HepG2 (cell line): ENCODE measurements around the gene STEAP3. TPM values are rescaled to one million over a fixed set of nuclear protein-coding genes. Genes with fewer than 3 reads are reported as not detected.

ENCODE experiments used
- ATAC-seq: fragments of 200-7000 bp; cut with Tn5 transposase; 3 replicates; pipeline ENCODE4 v1.9.1; 2020; ENCODE audit warnings: mild to moderate bottlenecking, moderate library complexity
- BruUV-seq: library from RNA; stranded (reverse); fragments of 400-500 nt; replicated peaks from 2 replicates; lab custom pipeline; 2021; lab: Mats Ljungman, UMichigan
- CTCF ChIA-PET: fragments of 300-600 bp; formaldehyde crosslinking; extraction: SDS; loops from one replicate; lab custom pipeline; 2021; ENCODE audit warnings: low total read pairs, inconsistent platforms, low intra/inter-chr PET ratio; lab: Yijun Ruan, JAX
- POLR2A ChIA-PET: fragments of 350-600 bp; sonication (Branson Sonifier 250); formaldehyde crosslinking; loops from one replicate; lab custom pipeline; 2020; ENCODE audit warnings: antibody characterized with exemption, inconsistent platforms; lab: Yijun Ruan, JAX
- DNase-seq: peaks from one replicate; pipeline ENCODE4 v3.0.0-alpha.2; 2015; ENCODE audit warnings: low spot score
- FAIRE-seq: peaks from 3 replicates; lab custom pipeline; 2011; peaks lifted over from hg19 to GRCh38; lab: Jason Lieb, UNC
- H2AFZ ChIP-seq: one replicate; pipeline ENCODE4 v1.6.1; 2011; ENCODE audit warnings: low read length, inconsistent platforms
- H3K27ac ChIP-seq: fragments of 300-600 bp; 3 replicates; pipeline ENCODE4 v1.8.0; 2011; ENCODE audit warnings: mixed run types, mild to moderate bottlenecking, mixed read lengths, low read length, inconsistent platforms; ENCODE audit not compliant: insufficient read depth; ENCODE audit errors: extremely low read length
- H3K27me3 ChIP-seq, 2 experiments: fragments of 200-600 bp in 1 of 2; 2 replicates in 1 of 2; 3 replicates in 1 of 2; pipeline versions ENCODE4 v1.6.0 to v1.8.0; 2011; ENCODE audit warnings: low read length in 2 of 2, mild to moderate bottlenecking in 2 of 2, moderate library complexity in 2 of 2, inconsistent platforms in 1 of 2; ENCODE audit not compliant: insufficient read depth in 2 of 2, control insufficient read depth in 1 of 2
- H3K36me3 ChIP-seq, 2 experiments: fragments of 200-600 bp in 1 of 2; replicated peaks in 1 of 2; 2 replicates in 1 of 2; 3 replicates in 1 of 2; pipeline versions ENCODE4 v1.5.1 to v1.8.0; 2011; ENCODE audit warnings: low read length in 2 of 2, inconsistent platforms in 1 of 2; ENCODE audit not compliant: insufficient read depth in 2 of 2, control insufficient read depth in 1 of 2
- H3K4me1 ChIP-seq: 2 replicates; pipeline ENCODE4 v1.5.1; 2012; ENCODE audit warnings: low read length, inconsistent platforms; ENCODE audit not compliant: insufficient read depth
- H3K4me2 ChIP-seq: 2 replicates; pipeline ENCODE4 v1.6.0; 2011; ENCODE audit warnings: low read depth, low read length, inconsistent platforms
- H3K4me3 ChIP-seq, 3 experiments: fragments of 200-600 bp in 1 of 3; sonication (generic), shearing (Covaris generic) in 1 of 3; replicated peaks in 1 of 3; 2 replicates each; pipeline ENCODE4 v1.5.1; 2011 to 2016; ENCODE audit warnings: low read length in 3 of 3, inconsistent platforms in 2 of 3, low read depth in 2 of 3, mild to moderate bottlenecking in 2 of 3, control low read depth in 1 of 3, mixed read lengths in 1 of 3; ENCODE audit not compliant: insufficient read depth in 1 of 3
- H3K79me2 ChIP-seq: one replicate; pipeline ENCODE4 v1.6.1; 2011; ENCODE audit warnings: low read length, inconsistent platforms; ENCODE audit not compliant: insufficient read depth
- H3K9ac ChIP-seq: 2 replicates; pipeline ENCODE4 v1.6.0; 2011; ENCODE audit warnings: mild to moderate bottlenecking, low read depth, low read length, inconsistent platforms; ENCODE audit not compliant: insufficient read depth
- H3K9me3 ChIP-seq: 2 replicates; pipeline ENCODE4 v1.5.1; 2012; ENCODE audit warnings: mild to moderate bottlenecking, low read length
- H4K20me1 ChIP-seq: 2 replicates; pipeline ENCODE4 v1.6.0; 2011; ENCODE audit warnings: inconsistent platforms, mild to moderate bottlenecking, low read length, moderate library complexity; ENCODE audit not compliant: insufficient read depth
- JARID2 ChIP-seq: sonication (generic); formaldehyde crosslinking; IDR thresholded peaks from 2 replicates; pipeline ENCODE4 v1.8.1; 2023; ENCODE audit warnings: missing genetic modification reagents, inconsistent platforms; ENCODE audit not compliant: insufficient replicate concordance
- MIER3 ChIP-seq: IDR thresholded peaks from 2 replicates; pipeline ENCODE4 v1.6.1; 2016; ENCODE audit warnings: missing compliant biosample characterization, borderline replicate concordance
- SYNCRIP ChIP-seq: fragments of 200-400 bp; formaldehyde crosslinking; IDR thresholded peaks from 2 replicates; pipeline ENCODE4 v1.6.1; 2018; ENCODE audit warnings: mild to moderate bottlenecking, low read depth, low read length; ENCODE audit not compliant: insufficient read depth
- TGIF2 ChIP-seq: IDR thresholded peaks from 2 replicates; pipeline ENCODE4 v1.6.1; 2016; ENCODE audit warnings: control low read depth, missing compliant biosample characterization
- ZFY ChIP-seq: sonication (generic); formaldehyde crosslinking; IDR thresholded peaks from 2 replicates; pipeline ENCODE4 v1.4.0; 2020; ENCODE audit warnings: missing genetic modification reagents
- ZNF10 ChIP-seq: sonication (generic); formaldehyde crosslinking; IDR thresholded peaks from 2 replicates; pipeline ENCODE4 v1.4.0; 2020; ENCODE audit warnings: mild to moderate bottlenecking, low read depth, missing genetic modification reagents, borderline replicate concordance
- WGBS: methylation state at CpG from one replicate; pipeline ENCODE4 v1.1.6; 2017; ENCODE audit warnings: low lambda C conversion rate; 5-methylcytosine and 5-hydroxymethylcytosine counted together
- in situ Hi-C: cut with HindIII; loops from 2 replicates; pipeline ENCODE4 v1.10.0; 2017; ENCODE audit warnings: low pct_unique_long_range_greater_than_20kb; ENCODE audit not compliant: extremely low pct_ligation_motif_present
- intact Hi-C: fragments of 100-400 bp; cut with micrococcal nuclease; formaldehyde crosslinking; loops from one replicate; pipeline ENCODE4 v1.10.0; 2022; ENCODE audit not compliant: unreplicated experiment
- polyA plus RNA-seq, 8 experiments: library from polyadenylated mRNA; depleted of rRNA in 3 of 8; stranded (reverse) in 7 of 8; unstranded in 1 of 8; fragments of >200 nt; fragmentation: Illumina TruSeq in 4 of 8; extraction: Trizol in 4 of 8; gene quantifications; 2 replicates each; pipeline versions ENCODE4 v1.2.1 to v1.2.3, GENCODE V29; 2011 to 2016; ENCODE audit warnings: low read depth in 4 of 8, missing spikeins in 1 of 8, mixed read lengths in 1 of 8; ENCODE audit not compliant: insufficient read depth in 1 of 8
- total RNA-seq, 5 experiments: library from RNA; depleted of rRNA; stranded (reverse); fragments of >200 nt; fragmentation: Illumina TruSeq; extraction: Trizol; gene quantifications; 2 replicates each; pipeline ENCODE4 v1.2.3, GENCODE V29; 2016; ENCODE audit warnings: low read depth in 1 of 5
- TF ChIP-seq, protein P1 (sequence below): sonication (generic); formaldehyde crosslinking; IDR thresholded peaks from 2 replicates; pipeline ENCODE4 v1.4.0; 2020; ENCODE audit warnings: missing genetic modification reagents
- TF ChIP-seq, protein P2 (sequence below): sonication (generic); formaldehyde crosslinking; IDR thresholded peaks from 2 replicates; pipeline ENCODE4 v1.9.0; 2022; ENCODE audit warnings: missing genetic modification reagents, mild to moderate bottlenecking, borderline replicate concordance
- TF ChIP-seq, protein P3 (sequence below): sonication (generic); formaldehyde crosslinking; IDR thresholded peaks from 2 replicates; pipeline ENCODE4 v1.5.0; 2020; ENCODE audit warnings: mild to moderate bottlenecking, missing genetic modification reagents

The STEAP3 gene
- total and polyA plus RNA-seq, 2 of the 13 experiments (the other 11 are each of a cell fraction or from before 2014, with no cell fraction given): 7.3 to 21.1 TPM

DNA sequence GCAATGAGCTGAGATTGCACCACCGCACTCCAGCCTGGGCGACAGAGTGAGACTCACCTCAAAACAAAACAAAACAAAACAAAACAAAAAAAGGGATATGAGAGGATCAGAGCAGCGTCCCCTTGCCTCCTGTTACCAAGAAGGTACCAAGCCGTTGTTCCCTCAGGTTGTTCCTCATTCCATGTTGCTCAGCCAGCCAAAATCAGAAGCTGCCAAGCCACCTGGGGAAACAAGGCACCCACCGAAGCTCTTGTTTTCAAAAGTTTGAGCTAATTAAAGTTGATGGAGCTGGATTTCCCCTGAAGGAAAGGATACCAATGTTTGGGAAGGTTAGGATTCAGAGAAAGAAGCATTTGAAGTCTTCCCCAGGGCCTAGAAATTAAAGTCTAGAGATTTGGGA, 21.8 kb upstream of the STEAP3 start (continued):
- TF ChIP-seq, protein P1, sequence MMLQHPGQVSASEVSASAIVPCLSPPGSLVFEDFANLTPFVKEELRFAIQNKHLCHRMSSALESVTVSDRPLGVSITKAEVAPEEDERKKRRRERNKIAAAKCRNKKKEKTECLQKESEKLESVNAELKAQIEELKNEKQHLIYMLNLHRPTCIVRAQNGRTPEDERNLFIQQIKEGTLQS (CRISPR knock-in tag): no peak
- TF ChIP-seq TGIF2 (CRISPR knock-in tag): no peak
- no peak for TF ChIP-seq SYNCRIP
- no peak for TF ChIP-seq MIER3
- TF ChIP-seq, protein P2, sequence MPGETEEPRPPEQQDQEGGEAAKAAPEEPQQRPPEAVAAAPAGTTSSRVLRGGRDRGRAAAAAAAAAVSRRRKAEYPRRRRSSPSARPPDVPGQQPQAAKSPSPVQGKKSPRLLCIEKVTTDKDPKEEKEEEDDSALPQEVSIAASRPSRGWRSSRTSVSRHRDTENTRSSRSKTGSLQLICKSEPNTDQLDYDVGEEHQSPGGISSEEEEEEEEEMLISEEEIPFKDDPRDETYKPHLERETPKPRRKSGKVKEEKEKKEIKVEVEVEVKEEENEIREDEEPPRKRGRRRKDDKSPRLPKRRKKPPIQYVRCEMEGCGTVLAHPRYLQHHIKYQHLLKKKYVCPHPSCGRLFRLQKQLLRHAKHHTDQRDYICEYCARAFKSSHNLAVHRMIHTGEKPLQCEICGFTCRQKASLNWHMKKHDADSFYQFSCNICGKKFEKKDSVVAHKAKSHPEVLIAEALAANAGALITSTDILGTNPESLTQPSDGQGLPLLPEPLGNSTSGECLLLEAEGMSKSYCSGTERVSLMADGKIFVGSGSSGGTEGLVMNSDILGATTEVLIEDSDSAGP (CRISPR knock-in tag): no peak
- TF ChIP-seq ZFY (CRISPR knock-in tag): no peak
- TF ChIP-seq, protein P3, sequence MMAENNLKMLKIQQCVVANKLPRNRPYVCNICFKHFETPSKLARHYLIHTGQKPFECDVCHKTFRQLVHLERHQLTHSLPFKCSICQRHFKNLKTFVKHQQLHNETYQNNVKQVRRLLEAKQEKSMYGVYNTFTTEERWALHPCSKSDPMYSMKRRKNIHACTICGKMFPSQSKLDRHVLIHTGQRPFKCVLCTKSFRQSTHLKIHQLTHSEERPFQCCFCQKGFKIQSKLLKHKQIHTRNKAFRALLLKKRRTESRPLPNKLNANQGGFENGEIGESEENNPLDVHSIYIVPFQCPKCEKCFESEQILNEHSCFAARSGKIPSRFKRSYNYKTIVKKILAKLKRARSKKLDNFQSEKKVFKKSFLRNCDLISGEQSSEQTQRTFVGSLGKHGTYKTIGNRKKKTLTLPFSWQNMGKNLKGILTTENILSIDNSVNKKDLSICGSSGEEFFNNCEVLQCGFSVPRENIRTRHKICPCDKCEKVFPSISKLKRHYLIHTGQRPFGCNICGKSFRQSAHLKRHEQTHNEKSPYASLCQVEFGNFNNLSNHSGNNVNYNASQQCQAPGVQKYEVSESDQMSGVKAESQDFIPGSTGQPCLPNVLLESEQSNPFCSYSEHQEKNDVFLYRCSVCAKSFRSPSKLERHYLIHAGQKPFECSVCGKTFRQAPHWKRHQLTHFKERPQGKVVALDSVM (CRISPR knock-in tag): no peak
- TF ChIP-seq, all 625 proteins: peak for 0

DNA sequence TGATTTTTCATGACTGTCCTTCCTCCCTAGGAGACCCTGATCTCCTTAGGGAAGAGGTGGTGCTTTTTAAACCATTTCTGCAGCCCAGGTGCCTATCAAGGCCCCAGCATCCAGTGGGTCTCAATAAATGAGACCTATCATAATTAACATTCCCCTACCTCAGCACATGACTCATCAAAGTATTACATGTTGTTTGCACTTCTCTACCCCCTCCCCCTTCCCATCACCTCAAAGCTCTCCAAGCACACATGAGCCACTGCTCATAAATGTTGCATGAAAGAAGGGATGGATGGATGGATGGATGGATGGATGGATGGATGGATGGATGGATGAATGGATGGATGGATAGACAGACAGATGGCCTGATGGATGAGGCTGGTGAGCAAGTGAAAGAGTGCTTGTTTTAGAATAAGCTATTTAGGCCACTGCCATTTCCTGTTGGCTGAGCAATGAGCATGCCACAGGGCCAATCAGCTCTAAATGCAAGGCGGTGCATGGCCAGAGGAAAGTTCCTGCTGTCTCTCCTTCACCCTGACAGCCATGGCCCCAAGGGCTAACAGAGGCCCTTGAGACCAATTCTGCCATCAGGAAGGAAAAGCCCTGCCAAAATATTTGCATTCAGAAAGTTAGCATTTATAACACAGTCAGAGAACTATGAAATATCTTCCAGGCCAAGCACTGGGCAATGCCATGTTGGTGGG, 20.9 kb upstream of the STEAP3 start:
- DNase-seq: no peak
- Histone ChIP-seq H3K4me3 (no peak overlapping the region), H3K79me2 (no peaks in the 10 kb centered on the region), H3K9ac (no peak overlapping the region), H3K4me2 (no peak overlapping the region), H4K20me1 (no peaks in the 10 kb centered on the region), H3K9me3 (no peaks in the 10 kb centered on the region), H3K36me3 (no peaks in the 10 kb centered on the region), H2AFZ (no peak overlapping the region), H3K27me3 (peaks cover 2 to 11% of the 10 kb centered on the region in 2 experiments; a peak in 2 of 5 replicates), H3K4me1 (peaks cover 14% of the 10 kb centered on the region), H3K27ac (no peak overlapping the region)
- ChIA-PET POLR2A (no interaction called here), CTCF (no interaction called here)
- BruUV-seq: no TSS peak
- TF ChIP-seq ZNF10 (CRISPR knock-in tag) (no peak), JARID2 (CRISPR knock-in tag) (no peak)
- 55% methylated on average over 1 of the region's 1 CpG for WGBS
- no peak for ATAC-seq
- no peak for FAIRE-seq
- in situ Hi-C loops (no loop called here), intact Hi-C loops (no loop called here)
